Caco-2 (cell line): ENCODE data around the gene NRBF2. TPM values are rescaled to one million over a fixed set of nuclear protein-coding genes. Genes with fewer than 3 reads are reported as not detected.

Source experiments
- BruUV-seq: library from RNA; stranded (reverse); fragments of 400-500 nt; replicated peaks from 2 replicates; lab custom pipeline; 2021; lab: Mats Ljungman, UMichigan
- CTCF ChIA-PET: fragments of 300-600 bp; sonication (Branson Sonifier 250); formaldehyde crosslinking; loops from one replicate; lab custom pipeline; 2022; ENCODE audit warnings: antibody characterized with exemption; lab: Charles Lee
- POLR2A ChIA-PET: fragments of 300-600 bp; sonication (Branson Sonifier 250); formaldehyde crosslinking; loops from one replicate; lab custom pipeline; 2022; ENCODE audit warnings: antibody characterized with exemption; lab: Charles Lee
- DNase-seq, 2 experiments: peaks; one replicate each; pipeline versions ENCODE4 v3.0.0 to v3.0.0-alpha.2; 2020 to 2022
- H3K27me3 ChIP-seq: replicated peaks from 2 replicates; pipeline ENCODE4 v1.6.0; 2011; ENCODE audit warnings: low read length; ENCODE audit not compliant: control insufficient read depth, insufficient read depth
- H3K36me3 ChIP-seq: 2 replicates; pipeline ENCODE4 v1.5.1; 2011; ENCODE audit warnings: low read length; ENCODE audit not compliant: control insufficient read depth, insufficient read depth
- H3K4me1 ChIP-seq: fragments of 250-450 bp; sonication (Bioruptor Pico); 2 replicates; pipeline ENCODE4 v1.5.1; 2020; ENCODE audit warnings: mild to moderate bottlenecking
- H3K4me3 ChIP-seq: 2 replicates; pipeline ENCODE4 v1.5.1; 2011; ENCODE audit warnings: low read depth, mild to moderate bottlenecking, control low read depth, low read length
- H3K9me3 ChIP-seq: fragments of 250-450 bp; sonication (Bioruptor Pico); 2 replicates; pipeline ENCODE4 v1.5.1; 2020; ENCODE audit warnings: mild to moderate bottlenecking, moderate library complexity
- H3K27ac Mint-ChIP-seq: one replicate; pipeline ENCODE4 v1.8.0; 2022; ENCODE audit warnings: mixed read lengths; ENCODE audit not compliant: unreplicated experiment
- H3K27me3 Mint-ChIP-seq: one replicate; pipeline ENCODE4 v1.8.0; 2022; ENCODE audit warnings: mixed read lengths; ENCODE audit not compliant: insufficient read depth, unreplicated experiment
- H3K36me3 Mint-ChIP-seq: one replicate; pipeline ENCODE4 v1.8.0; 2022; ENCODE audit warnings: mild to moderate bottlenecking, mixed read lengths; ENCODE audit not compliant: insufficient read depth, unreplicated experiment
- H3K4me1 Mint-ChIP-seq: one replicate; pipeline ENCODE4 v1.8.0; 2022; ENCODE audit warnings: low read depth, mixed read lengths; ENCODE audit not compliant: unreplicated experiment
- H3K4me3 Mint-ChIP-seq: one replicate; pipeline ENCODE4 v1.8.0; 2022; ENCODE audit warnings: mild to moderate bottlenecking, moderate library complexity, mixed read lengths; ENCODE audit not compliant: unreplicated experiment
- H3K9me3 Mint-ChIP-seq: one replicate; pipeline ENCODE4 v1.8.0; 2022; ENCODE audit warnings: mixed read lengths; ENCODE audit not compliant: unreplicated experiment
- CTCF ChIP-seq, 2 experiments: fragments of 200-600 bp in 1 of 2; IDR thresholded peaks; 1 replicate in 1 of 2; 2 replicates in 1 of 2; pipeline versions ENCODE4 v1.5.1 to v1.8.0; 2011 to 2022; ENCODE audit warnings: antibody characterized with exemption in 1 of 2, control low read depth in 1 of 2, inconsistent platforms in 1 of 2, low read depth in 1 of 2, low read length in 1 of 2, mild to moderate bottlenecking in 1 of 2, moderate library complexity in 1 of 2; ENCODE audit not compliant: insufficient read depth in 1 of 2, severe bottlenecking in 1 of 2, unreplicated experiment in 1 of 2
- intact Hi-C: fragments of 100-400 bp; cut with micrococcal nuclease; formaldehyde crosslinking; loops from one replicate; pipeline ENCODE4 v1.10.0; 2022; ENCODE audit not compliant: unreplicated experiment
- total RNA-seq: library from RNA; stranded (reverse); gene quantifications from 2 replicates; pipeline ENCODE4 v1.2.3, GENCODE V29; 2022

NRBF2 gene
- total RNA-seq, 1 experiment from 2014 or later, result 52.5 TPM

GRCh38 chr10:63120554-63120953, 12.6 kb upstream of the NRBF2 start:
- H3K4me3 ChIP-seq, result no peak overlapping the region
- no TSS peak for BruUV-seq
- intact Hi-C loops, result no loop called here
- peaks cover 8% of the 10 kb centered on the region; the same call in 1 of the 2 replicates for H3K9me3 ChIP-seq
- no peak for DNase-seq
- Mint-ChIP-seq H3K27me3 (peaks cover 3% of the 10 kb centered on the region), H3K27ac (no peak overlapping the region), H3K4me1 (peaks cover 5% of the 10 kb centered on the region), H3K9me3 (peaks cover 7% of the 10 kb centered on the region), H3K4me3 (no peak overlapping the region), H3K36me3 (peaks cover 8% of the 10 kb centered on the region)
- POLR2A ChIA-PET, result no interaction called here
- no peak for TF ChIP-seq CTCF (IDR thresholded peaks at IDR 0.05; ENCODE audit: insufficient read depth in 1 of 2, low read depth in 1 of 2, low read length in 1 of 2, severe bottlenecking in 1 of 2, unreplicated experiment in 1 of 2)
- CTCF ChIA-PET, result no interaction called here
- H3K36me3 ChIP-seq, result no peaks in the 10 kb centered on the region
- H3K4me1 ChIP-seq, result no peaks in the 10 kb centered on the region
- no peaks in the 10 kb centered on the region for H3K27me3 ChIP-seq

- DNase-seq, result no peak
- Mint-ChIP-seq H3K27ac (no peak overlapping the region), H3K27me3 (peaks cover 2% of the 10 kb centered on the region), H3K36me3 (peaks cover 8% of the 10 kb centered on the region), H3K4me3 (no peak overlapping the region), H3K9me3 (peaks cover 21% of the 10 kb centered on the region), H3K4me1 (peaks cover 7% of the 10 kb centered on the region)
- no peak for TF ChIP-seq CTCF (IDR thresholded peaks at IDR 0.05; ENCODE audit: insufficient read depth in 1 of 2, low read depth in 1 of 2, low read length in 1 of 2, severe bottlenecking in 1 of 2, unreplicated experiment in 1 of 2)
- no peaks in the 10 kb centered on the region for H3K4me1 ChIP-seq
- no peaks in the 10 kb centered on the region for H3K27me3 ChIP-seq
- H3K9me3 ChIP-seq, result peaks cover 5% of the 10 kb centered on the region; the same call in 1 of the 2 replicates
- ChIA-PET CTCF (interaction anchor here (0.6 kb wide), 1 partner anchor 308 kb away, joined by 3 read pairs; the partner anchor contains the start of gene EGR2), POLR2A (no interaction called here)
- H3K36me3 ChIP-seq, result no peaks in the 10 kb centered on the region
- no TSS peak for BruUV-seq
- H3K4me3 ChIP-seq, result no peak overlapping the region
- intact Hi-C loops, result no loop called here
Measured at GRCh38 chr10:63123727-63124362, 9.3 kb upstream of the NRBF2 start.

- Histone ChIP-seq H3K9me3 (peaks cover 5% of the 10 kb centered on the region; the same call in 1 of the 2 replicates), H3K36me3 (no peaks in the 10 kb centered on the region), H3K27me3 (no peaks in the 10 kb centered on the region), H3K4me1 (no peaks in the 10 kb centered on the region), H3K4me3 (no peak overlapping the region)
- ChIA-PET POLR2A (no interaction called here), CTCF (interaction anchor here (0.6 to 0.7 kb wide), 2 partner anchors 246 to 814 kb away, joined by 3 to 8 read pairs; no protein-coding TSS in a partner anchor)
- Mint-ChIP-seq H3K4me3 (no peak overlapping the region), H3K27ac (no peak overlapping the region), H3K4me1 (peaks cover 13% of the 10 kb centered on the region), H3K36me3 (peaks cover 8% of the 10 kb centered on the region), H3K27me3 (peaks cover 2% of the 10 kb centered on the region), H3K9me3 (peaks cover 21% of the 10 kb centered on the region)
- intact Hi-C loops, result no loop called here
- DNase-seq, result no peak
- no TSS peak for BruUV-seq
- TF ChIP-seq CTCF (IDR thresholded peaks at IDR 0.05; ENCODE audit: insufficient read depth in 1 of 2, low read depth in 1 of 2, low read length in 1 of 2, severe bottlenecking in 1 of 2, unreplicated experiment in 1 of 2), result no peak
Measured at GRCh38 chr10:63125459-63125858, 7.7 kb upstream of the NRBF2 start.
